Lower leg skin (tissue), 4 donors: ENCODE results near the gene ARHGEF19. TPM values are rescaled to one million over a fixed set of nuclear protein-coding genes. Genes with fewer than 3 reads are reported as not detected.

ENCODE experiments used
- DNase-seq, 2 donors: peaks; one replicate each; pipeline ENCODE4 v3.0.0-alpha.2; 2019; ENCODE audit warnings: low spot score in 2 of 2
- H3K4me3 ChIP-seq: fragments of 200-600 bp; sonication (generic); 2 replicates; pipeline ENCODE4 v1.5.1; 2017; ENCODE audit warnings: mild to moderate bottlenecking, low read depth; ENCODE audit not compliant: poor library complexity, severe bottlenecking
- POLR2A ChIP-seq, 2 donors: fragments of 450-650 bp; IDR thresholded peaks; one replicate each; pipeline ENCODE4 v1.6.1; 2016 to 2017; ENCODE audit warnings: antibody characterized with exemption in 2 of 2, mild to moderate bottlenecking in 1 of 2, moderate library complexity in 1 of 2
- WGBS, 2 donors: methylation state at CpG; one replicate each; pipeline ENCODE4 v1.1.5; 2018; 5-methylcytosine and 5-hydroxymethylcytosine counted together
- intact Hi-C: fragments of 100-400 bp; cut with DNase I; formaldehyde crosslinking; loops from one replicate; pipeline ENCODE4 v1.15.0; 2023; ENCODE audit warnings: low total_unique reads
- total RNA-seq, 4 donors: library from RNA; depleted of rRNA; stranded (reverse); fragments of >200 nt; gene quantifications; one replicate each; pipeline ENCODE4 v1.1.0, GENCODE V29; 2016
- TF ChIP-seq, protein P1 (sequence below), 3 donors: fragments of 450-650 bp; IDR thresholded peaks; one replicate each; pipeline ENCODE4 v1.5.1; 2016; ENCODE audit warnings: antibody characterized with exemption in 3 of 3, mild to moderate bottlenecking in 3 of 3, moderate library complexity in 2 of 3

Gene ARHGEF19
- total RNA-seq, 4 donors from 2014 or later, result 45.7 to 63.1 (median 48.5) TPM

DNA sequence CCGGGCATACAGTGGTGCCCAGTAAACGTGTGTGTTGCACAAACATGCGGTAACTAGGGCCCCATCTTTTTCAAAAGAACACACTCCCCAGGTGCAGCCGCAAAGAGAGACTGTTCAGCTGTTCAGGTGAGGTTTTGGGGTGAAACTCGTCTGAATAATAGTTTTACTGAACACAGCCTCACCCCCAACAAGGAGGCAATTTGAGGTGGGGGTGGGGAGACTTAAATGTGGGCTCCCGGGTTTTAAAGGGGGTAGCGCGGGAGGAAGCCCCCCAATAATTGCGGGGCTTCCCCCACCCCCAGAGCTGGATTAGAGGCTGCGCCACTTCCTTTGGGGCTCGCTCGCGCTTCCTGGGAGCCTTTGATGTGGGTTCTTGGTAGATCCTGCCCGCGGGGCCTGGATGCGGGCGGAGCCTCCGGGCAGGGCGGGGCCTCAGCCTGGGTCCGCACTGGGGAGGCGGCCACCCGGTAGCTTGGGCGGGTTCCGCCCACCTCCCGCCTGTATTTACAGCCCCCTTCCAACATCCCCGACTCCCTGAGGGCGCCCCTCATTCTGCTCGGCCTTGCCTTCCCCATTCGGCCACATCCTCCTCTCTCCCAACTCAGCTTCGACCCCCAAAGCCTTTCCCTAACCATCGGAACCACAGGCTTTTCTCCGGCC lies 50.2 kb downstream of the ARHGEF19 start:
- intact Hi-C loops, result no loop called here
- 50 to 61% methylated on average over 24 to 32 of the region's 32 CpGs for WGBS, 2 donors
- TF ChIP-seq, protein P1, sequence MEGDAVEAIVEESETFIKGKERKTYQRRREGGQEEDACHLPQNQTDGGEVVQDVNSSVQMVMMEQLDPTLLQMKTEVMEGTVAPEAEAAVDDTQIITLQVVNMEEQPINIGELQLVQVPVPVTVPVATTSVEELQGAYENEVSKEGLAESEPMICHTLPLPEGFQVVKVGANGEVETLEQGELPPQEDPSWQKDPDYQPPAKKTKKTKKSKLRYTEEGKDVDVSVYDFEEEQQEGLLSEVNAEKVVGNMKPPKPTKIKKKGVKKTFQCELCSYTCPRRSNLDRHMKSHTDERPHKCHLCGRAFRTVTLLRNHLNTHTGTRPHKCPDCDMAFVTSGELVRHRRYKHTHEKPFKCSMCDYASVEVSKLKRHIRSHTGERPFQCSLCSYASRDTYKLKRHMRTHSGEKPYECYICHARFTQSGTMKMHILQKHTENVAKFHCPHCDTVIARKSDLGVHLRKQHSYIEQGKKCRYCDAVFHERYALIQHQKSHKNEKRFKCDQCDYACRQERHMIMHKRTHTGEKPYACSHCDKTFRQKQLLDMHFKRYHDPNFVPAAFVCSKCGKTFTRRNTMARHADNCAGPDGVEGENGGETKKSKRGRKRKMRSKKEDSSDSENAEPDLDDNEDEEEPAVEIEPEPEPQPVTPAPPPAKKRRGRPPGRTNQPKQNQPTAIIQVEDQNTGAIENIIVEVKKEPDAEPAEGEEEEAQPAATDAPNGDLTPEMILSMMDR (IDR thresholded peaks at IDR 0.05), result no peak
- no peak for TF ChIP-seq POLR2A (IDR thresholded peaks at IDR 0.05)
- no peak overlapping the region for H3K4me3 ChIP-seq
- DNase-seq, result no peak

DNA sequence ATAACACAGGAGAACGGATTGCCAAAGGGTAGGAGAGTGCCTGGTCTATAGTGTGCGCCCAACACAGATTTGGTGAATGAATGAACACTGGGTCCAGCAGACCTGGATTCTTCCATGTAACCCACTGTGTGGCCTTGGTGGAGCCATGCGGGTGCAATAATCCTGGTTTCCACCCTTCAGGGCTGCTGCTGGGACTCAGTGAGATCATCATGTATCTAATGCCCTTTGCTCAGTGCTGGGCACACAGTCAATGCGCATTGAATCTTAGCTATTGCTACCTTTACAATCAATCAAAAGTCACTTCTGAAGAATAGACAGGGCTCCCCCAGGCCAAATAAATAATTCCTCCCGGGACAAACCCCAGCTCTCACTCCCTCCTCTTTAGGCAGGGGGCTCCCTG lies 50.7 kb downstream of the ARHGEF19 start:
- 88 to 90% methylated on average over 5 of the region's 5 CpGs for WGBS, 2 donors
- intact Hi-C loops, result no loop called here
- DNase-seq, result no peak
- no peak for TF ChIP-seq POLR2A (IDR thresholded peaks at IDR 0.05)
- TF ChIP-seq, protein P1 (IDR thresholded peaks at IDR 0.05), result no peak
- no peak overlapping the region for H3K4me3 ChIP-seq

DNA sequence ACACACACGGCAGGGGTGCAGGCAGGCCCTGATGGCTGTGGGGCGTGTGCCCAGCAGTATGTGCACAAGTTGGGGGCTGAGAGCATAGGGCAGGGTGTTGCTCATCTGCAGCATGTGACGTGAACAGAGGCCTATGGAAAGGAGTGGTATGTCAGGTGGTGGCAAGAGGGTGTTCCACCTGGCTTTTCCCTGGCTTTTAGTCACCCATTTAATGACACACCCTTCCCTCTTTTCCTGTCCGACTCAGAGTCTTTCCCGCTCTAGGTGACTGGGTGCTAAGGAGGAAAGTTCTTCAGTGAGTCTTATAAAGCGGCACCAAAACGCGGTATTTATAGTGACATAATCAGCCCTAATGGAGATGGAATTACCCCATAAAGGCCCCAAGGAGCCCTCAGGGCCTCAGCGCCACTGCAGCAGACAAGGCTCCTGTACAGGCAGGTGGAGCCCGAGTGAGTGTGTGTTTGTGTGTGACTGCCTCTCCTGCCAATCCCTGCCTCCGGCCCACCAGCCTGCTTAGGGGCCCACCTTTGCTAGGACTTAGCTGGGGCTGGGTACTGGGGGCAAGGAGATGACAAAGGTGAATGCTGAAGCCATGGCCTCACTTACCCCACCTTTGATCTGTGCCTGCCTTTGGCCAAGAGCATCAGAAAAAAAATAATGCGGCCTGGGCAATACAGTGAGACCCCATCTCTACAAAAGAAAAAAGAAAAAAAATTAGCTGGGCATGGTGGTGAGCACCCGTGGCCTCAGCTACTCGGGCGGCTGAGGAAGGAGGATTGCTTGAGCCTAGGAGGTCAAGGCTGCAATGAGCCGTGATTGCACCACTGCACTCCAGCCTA lies 53.2 kb downstream of the ARHGEF19 start:
- WGBS, 2 donors, result 63 to 71% methylated on average over 16 of the region's 16 CpGs
- TF ChIP-seq, protein P1 (IDR thresholded peaks at IDR 0.05), result no peak
- no peak for TF ChIP-seq POLR2A (IDR thresholded peaks at IDR 0.05)
- no peak for DNase-seq
- intact Hi-C loops, result no loop called here
- no peak overlapping the region for H3K4me3 ChIP-seq

DNA sequence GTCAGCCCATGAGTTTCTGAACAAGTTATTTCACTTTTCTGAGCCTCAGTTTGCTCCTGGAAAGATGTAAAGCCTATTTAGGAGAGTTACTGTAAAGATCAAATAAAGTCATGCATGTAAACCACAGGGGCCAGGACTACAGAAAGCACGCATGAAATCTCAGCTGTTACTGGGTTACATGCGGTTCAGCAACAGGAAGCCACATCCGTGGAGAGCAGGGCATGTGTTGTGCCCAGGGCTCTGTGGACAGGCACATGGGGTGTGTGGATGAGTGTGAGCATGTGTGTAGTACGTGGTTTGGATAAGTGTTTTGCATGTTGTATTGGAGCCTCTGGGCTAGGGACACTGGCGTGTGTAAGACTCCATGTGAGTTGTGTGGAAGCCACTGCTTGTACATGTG lies 54.4 kb downstream of the ARHGEF19 start:
- intact Hi-C loops, result no loop called here

DNA sequence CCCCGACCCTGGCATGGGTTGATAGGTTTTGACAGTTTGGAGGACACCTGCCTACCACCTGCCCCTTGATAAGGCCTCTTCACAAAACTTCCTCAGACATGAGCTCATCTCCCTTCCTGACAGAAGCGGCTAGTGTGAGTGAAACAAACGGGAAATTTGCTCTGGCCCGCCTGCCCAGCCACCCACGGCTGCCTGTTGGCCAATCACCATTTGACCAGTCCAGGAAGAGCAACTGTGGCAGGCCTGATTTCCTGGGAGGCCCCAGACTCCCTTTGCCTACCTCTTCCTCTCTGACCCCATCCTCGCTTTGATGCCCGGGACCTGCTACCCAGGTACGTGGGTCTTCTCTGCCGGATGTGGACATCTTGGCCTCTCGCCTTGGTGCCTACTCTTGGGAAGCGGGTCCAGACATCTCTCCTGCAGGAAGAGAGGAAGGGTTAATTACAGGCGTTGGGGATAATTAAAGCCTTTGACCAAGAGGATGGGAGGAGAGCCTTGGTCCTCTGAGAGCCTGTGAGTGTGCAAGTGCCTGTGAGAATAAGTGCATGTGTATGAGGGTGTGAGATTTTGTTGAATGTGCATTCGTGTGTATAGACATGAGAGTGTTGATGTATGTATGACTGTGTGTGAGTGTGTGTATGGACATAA lies 55.5 kb downstream of the ARHGEF19 start:
- no peak for DNase-seq
- intact Hi-C loops, result no loop called here
- TF ChIP-seq, protein P1 (IDR thresholded peaks at IDR 0.05), result no peak
- no peak for TF ChIP-seq POLR2A (IDR thresholded peaks at IDR 0.05)
- no peak overlapping the region for H3K4me3 ChIP-seq
- 72 to 73% methylated on average over 13 of the region's 13 CpGs for WGBS, 2 donors

More for the DNA sequence above, 54.4 kb downstream of the ARHGEF19 start:
- H3K4me3 ChIP-seq, result no peak overlapping the region
- 48 to 61% methylated on average over 5 of the region's 5 CpGs for WGBS, 2 donors
- TF ChIP-seq, protein P1 (IDR thresholded peaks at IDR 0.05), result no peak
- TF ChIP-seq POLR2A (IDR thresholded peaks at IDR 0.05), result no peak
- no peak for DNase-seq
